SH-SY5Y (cell line): ENCODE results near the gene EFCAB6.

Experiments
- GATA2 ChIP-seq: IDR thresholded peaks from 2 replicates; pipeline ENCODE4 v1.6.1; 2011; ENCODE audit warnings: mild to moderate bottlenecking, low read depth, low read length
- GATA3 ChIP-seq: IDR thresholded peaks from 2 replicates; pipeline ENCODE4 v1.6.1; 2011; ENCODE audit warnings: low read depth, mild to moderate bottlenecking, low read length, moderate library complexity

The EFCAB6 gene

DNA sequence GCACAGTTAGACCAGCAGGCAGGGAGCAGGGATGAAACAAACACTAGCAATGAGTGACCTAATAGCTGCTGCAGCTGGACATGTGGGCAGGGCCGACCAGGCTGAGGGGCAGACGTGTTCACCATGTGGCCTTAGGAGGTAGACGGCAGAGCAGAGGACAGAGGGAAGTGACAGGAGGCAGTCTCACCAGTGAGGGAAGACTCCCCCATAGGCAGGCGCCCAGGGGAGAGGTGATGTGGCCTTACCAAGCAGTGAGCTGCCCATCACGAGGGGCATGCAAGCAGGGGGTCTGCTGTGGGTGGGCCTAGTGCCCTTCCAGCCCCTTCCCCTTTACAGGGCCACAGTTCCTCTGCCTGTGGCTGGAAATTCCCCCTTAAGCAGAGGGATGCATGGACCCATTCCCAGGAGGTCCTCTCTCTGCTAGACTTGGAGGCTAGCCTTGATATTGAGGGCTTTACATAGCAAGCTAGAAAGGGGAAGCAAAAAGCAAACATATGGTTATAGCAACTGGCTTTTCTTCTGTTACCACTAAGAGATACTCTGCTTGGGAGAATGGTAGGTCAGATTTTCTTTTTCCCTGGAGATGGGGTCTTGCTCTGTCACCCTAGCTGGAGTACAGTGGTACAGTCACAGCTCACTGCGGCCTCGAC lies 332.7 kb downstream of the EFCAB6 start:
- TF ChIP-seq GATA2 (no peak), GATA3 (no peak)
